Measurements from ENCODE around the gene WNT4. TPM values are rescaled to one million over a fixed set of nuclear protein-coding genes. Genes with fewer than 3 reads are reported as not detected.

The WNT4 gene
- total and polyA plus RNA-seq, 9 of the 15 experiments (the other 6 are each of a cell fraction or from before 2014, with no cell fraction given): 0.01 TPM; not detected in 8

GRCh38 chr1:22122273-22123070, 20.4 kb downstream of the WNT4 start:
- TF ChIP-seq NRF1 (conservative IDR thresholded peaks at IDR 0.05 in 1 of 2, IDR thresholded peaks at IDR 0.05 in 1 of 2) (no peak), GABPB1 (CRISPR knock-in tag; IDR thresholded peaks at IDR 0.05) (0 out of 2 replicates have a peak, but pooled peaks have one; percentile 9), POLR2G (IDR thresholded peaks at IDR 0.05; ENCODE audit: low read depth, low read length) (peak; percentile 45), NCOA1 (IDR thresholded peaks at IDR 0.05; ENCODE audit: low read depth) (no peak)
- no peak overlapping the region for H3K4me3 ChIP-seq
- BruUV-seq (replicated peaks): no TSS peak
- no peaks in the 10 kb centered on the region for H3K79me2 ChIP-seq (ENCODE audit: control insufficient read depth, insufficient read depth, low read length)
- in situ Hi-C loops (cut with MboI) (no loop called here), intact Hi-C loops (cut with micrococcal nuclease) (no loop called here)
- H3K9me1 ChIP-seq (ENCODE audit: control insufficient read depth, insufficient read depth, low read length): peaks cover 4% of the 10 kb centered on the region
- peaks cover 14 to 41% of the 10 kb centered on the region in 2 experiments for H3K4me1 ChIP-seq (replicated peaks in 1 of 2; ENCODE audit: control insufficient read depth in 2 of 2, insufficient read depth in 2 of 2, low read length in 2 of 2)
- CTCF ChIA-PET (ENCODE audit: low intra/inter-chr PET ratio): no interaction called here
- no peak for FAIRE-seq
- 0 out of 3 replicates have a peak, but pooled peaks cover 2% of the 10 kb centered on the region for H3K36me3 ChIP-seq (ENCODE audit: control insufficient read depth, insufficient read depth, low read length)
- no peak for DNase-seq (ENCODE audit: extremely low read depth in 1 of 4, low spot score in 3 of 4)
- H3K27me3 ChIP-seq (ENCODE audit: control insufficient read depth in 2 of 2, insufficient read depth in 2 of 2, low read length in 2 of 2): peaks cover 0 to 9% of the 10 kb centered on the region in 2 experiments; a peak in 2 of 5 replicates
- 87% methylated on average over 21 of the region's 21 CpGs for WGBS (ENCODE audit: insufficient coverage, low coverage, missing lambda C conversion rate)
- 0 out of 2 replicates have a peak overlapping the region, but pooled peaks have one; percentile 35 for H3K4me2 ChIP-seq (ENCODE audit: insufficient read depth, low read length)
- ATAC-seq: no peak
- POLR2A ChIA-PET: no interaction called here
- H3K9ac ChIP-seq (ENCODE audit: insufficient read depth in 1 of 2, low read depth in 2 of 2, low read length in 2 of 2): peak overlapping the region in 1 of 2 experiments; percentile 84; a peak in 2 of 4 replicates
- no peak overlapping the region for H3K27ac ChIP-seq (ENCODE audit: extremely low read depth, low read depth, low read length)
- peaks cover 28% of the 10 kb centered on the region for H4K20me1 ChIP-seq (replicated peaks; ENCODE audit: control insufficient read depth, insufficient read depth, low read length)
- H3K9me3 ChIP-seq (replicated peaks; ENCODE audit: control insufficient read depth, insufficient read depth, low read depth, low read length): no peaks in the 10 kb centered on the region
- no peak overlapping the region for H2AFZ ChIP-seq (ENCODE audit: low read depth, low read length)
